Esophagus muscularis mucosa (tissue), 3 donors: ENCODE measurements around the gene FAM120AOS.

Experiments
- EP300 ChIP-seq: sonication (generic); formaldehyde crosslinking; IDR thresholded peaks from one replicate; pipeline ENCODE4 v1.6.1; 2017; ENCODE audit warnings: antibody characterized with exemption
- TF ChIP-seq, protein P1 (sequence below), 3 experiments: fragments of 200-600 bp in 2 of 3; fragments of 450-650 bp in 1 of 3; sonication (generic) in 2 of 3; IDR thresholded peaks; one replicate each; pipeline ENCODE4 v1.5.1; 2017 to 2019; ENCODE audit warnings: antibody characterized with exemption in 3 of 3, mild to moderate bottlenecking in 2 of 3, moderate library complexity in 1 of 3

GRCh38 chr9:93461821-93462220 is 8.4 kb upstream of the FAM120AOS start:
- TF ChIP-seq, protein P1, sequence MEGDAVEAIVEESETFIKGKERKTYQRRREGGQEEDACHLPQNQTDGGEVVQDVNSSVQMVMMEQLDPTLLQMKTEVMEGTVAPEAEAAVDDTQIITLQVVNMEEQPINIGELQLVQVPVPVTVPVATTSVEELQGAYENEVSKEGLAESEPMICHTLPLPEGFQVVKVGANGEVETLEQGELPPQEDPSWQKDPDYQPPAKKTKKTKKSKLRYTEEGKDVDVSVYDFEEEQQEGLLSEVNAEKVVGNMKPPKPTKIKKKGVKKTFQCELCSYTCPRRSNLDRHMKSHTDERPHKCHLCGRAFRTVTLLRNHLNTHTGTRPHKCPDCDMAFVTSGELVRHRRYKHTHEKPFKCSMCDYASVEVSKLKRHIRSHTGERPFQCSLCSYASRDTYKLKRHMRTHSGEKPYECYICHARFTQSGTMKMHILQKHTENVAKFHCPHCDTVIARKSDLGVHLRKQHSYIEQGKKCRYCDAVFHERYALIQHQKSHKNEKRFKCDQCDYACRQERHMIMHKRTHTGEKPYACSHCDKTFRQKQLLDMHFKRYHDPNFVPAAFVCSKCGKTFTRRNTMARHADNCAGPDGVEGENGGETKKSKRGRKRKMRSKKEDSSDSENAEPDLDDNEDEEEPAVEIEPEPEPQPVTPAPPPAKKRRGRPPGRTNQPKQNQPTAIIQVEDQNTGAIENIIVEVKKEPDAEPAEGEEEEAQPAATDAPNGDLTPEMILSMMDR (IDR thresholded peaks at IDR 0.05), result no peak
- TF ChIP-seq EP300, result no peak
